Neuronal stem cell (in vitro differentiated cells): ENCODE results near the gene SLC7A6.

Experiments
- DNase-seq: peaks from one replicate; pipeline ENCODE4 v3.0.0-alpha.2; 2013; ENCODE audit warnings: low spot score
- H2AFZ ChIP-seq: one replicate; pipeline ENCODE4 v1.6.1; 2013; ENCODE audit warnings: mild to moderate bottlenecking, low read length, inconsistent platforms
- H2AK5ac ChIP-seq: 2 replicates; pipeline ENCODE4 v1.6.1; 2013; ENCODE audit warnings: low read depth, mild to moderate bottlenecking, inconsistent platforms, low read length, moderate library complexity, mixed read lengths
- H2BK120ac ChIP-seq: 2 replicates; pipeline ENCODE4 v1.6.1; 2013; ENCODE audit warnings: low read depth, mild to moderate bottlenecking, inconsistent platforms, low read length, moderate library complexity, mixed read lengths
- H2BK12ac ChIP-seq: one replicate; pipeline ENCODE4 v1.6.1; 2013; ENCODE audit warnings: low read length, inconsistent platforms
- H2BK15ac ChIP-seq: 2 replicates; pipeline ENCODE4 v1.6.1; 2013; ENCODE audit warnings: mild to moderate bottlenecking, low read length, inconsistent platforms, mixed read lengths
- H2BK5ac ChIP-seq: one replicate; pipeline ENCODE4 v1.6.1; 2013; ENCODE audit warnings: inconsistent platforms, mild to moderate bottlenecking, low read length, moderate library complexity
- H3K14ac ChIP-seq: one replicate; pipeline ENCODE4 v1.6.1; 2013; ENCODE audit warnings: low read length, inconsistent platforms
- H3K18ac ChIP-seq: 2 replicates; pipeline ENCODE4 v1.6.1; 2013; ENCODE audit warnings: low read length, inconsistent platforms
- H3K23ac ChIP-seq: 2 replicates; pipeline ENCODE4 v1.6.1; 2013; ENCODE audit warnings: low read depth, mild to moderate bottlenecking, mixed read lengths, low read length, inconsistent platforms; ENCODE audit not compliant: poor library complexity
- H3K27ac ChIP-seq: replicated peaks from 3 replicates; pipeline ENCODE4 v1.5.1; 2013; ENCODE audit warnings: low read length, inconsistent platforms
- H3K27me3 ChIP-seq, 3 experiments: 2 replicates each; pipeline ENCODE4 v1.6.1; 2013; ENCODE audit warnings: low read length in 3 of 3, mild to moderate bottlenecking in 2 of 3, inconsistent platforms in 1 of 3, low read depth in 1 of 3, mixed read lengths in 1 of 3, moderate library complexity in 1 of 3; ENCODE audit not compliant: control insufficient read depth in 3 of 3, insufficient read depth in 3 of 3
- H3K36me3 ChIP-seq, 2 donors: replicated peaks in 1 of 2; 2 replicates each; pipeline ENCODE4 v1.6.1; 2013; ENCODE audit warnings: low read length in 2 of 2; ENCODE audit not compliant: control insufficient read depth in 2 of 2, insufficient read depth in 2 of 2
- H3K4ac ChIP-seq: 2 replicates; pipeline ENCODE4 v1.6.1; 2013; ENCODE audit warnings: inconsistent platforms, mild to moderate bottlenecking, low read length, moderate library complexity
- H3K4me1 ChIP-seq, 2 donors: 1 replicate in 1 of 2; 2 replicates in 1 of 2; pipeline ENCODE4 v1.6.1; 2013; ENCODE audit warnings: low read length in 2 of 2, low read depth in 1 of 2; ENCODE audit not compliant: control insufficient read depth in 2 of 2, insufficient read depth in 1 of 2
- H3K4me2 ChIP-seq: one replicate; pipeline ENCODE4 v1.6.1; 2013; ENCODE audit warnings: mild to moderate bottlenecking, low read length, inconsistent platforms; ENCODE audit not compliant: insufficient read depth, poor library complexity, severe bottlenecking
- H3K4me3 ChIP-seq, 2 donors: 2 replicates each; pipeline ENCODE4 v1.5.1; 2013; ENCODE audit warnings: low read length in 2 of 2, mild to moderate bottlenecking in 2 of 2, inconsistent platforms in 1 of 2, moderate library complexity in 1 of 2
- H3K79me1 ChIP-seq: one replicate; pipeline ENCODE4 v1.6.1; 2013; ENCODE audit warnings: low read depth, mild to moderate bottlenecking, inconsistent platforms, low read length, moderate library complexity
- H3K9ac ChIP-seq: one replicate; pipeline ENCODE4 v1.6.1; 2013; ENCODE audit warnings: mild to moderate bottlenecking, low read depth, low read length, inconsistent platforms; ENCODE audit not compliant: poor library complexity
- H3K9me3 ChIP-seq, 2 donors: replicated peaks in 1 of 2; 2 replicates each; pipeline versions ENCODE3 to v1.6.1; 2013; ENCODE audit warnings: low read length in 2 of 2, mild to moderate bottlenecking in 2 of 2, inconsistent platforms in 1 of 2, low read depth in 1 of 2, mixed read lengths in 1 of 2, moderate library complexity in 1 of 2; ENCODE audit not compliant: control insufficient read depth in 2 of 2, insufficient read depth in 1 of 2
- H4K8ac ChIP-seq: one replicate; pipeline ENCODE4 v1.6.1; 2013; ENCODE audit warnings: low read depth, mild to moderate bottlenecking, inconsistent platforms, low read length, moderate library complexity
- H4K91ac ChIP-seq: one replicate; pipeline ENCODE4 v1.6.1; 2013; ENCODE audit warnings: low read length, low read depth, mild to moderate bottlenecking, inconsistent platforms; ENCODE audit not compliant: poor library complexity
- WGBS, 2 donors: extraction: QIAGEN DNeasy Blood & Tissue Kit; methylation state at CpG; one replicate each; pipeline ENCODE4 v1.1.7; 2013; ENCODE audit warnings: missing lambda C conversion rate in 2 of 2, mixed read lengths in 1 of 2; ENCODE audit not compliant: insufficient read length in 2 of 2, insufficient replicate concordance in 1 of 2; ENCODE audit errors: extremely low coverage in 2 of 2; 5-methylcytosine and 5-hydroxymethylcytosine counted together

SLC7A6 gene

GRCh38 chr16:68328151-68328859, 64.0 kb downstream of the SLC7A6 start:
- H4K91ac ChIP-seq, result no peak overlapping the region
- no peak overlapping the region for H2BK15ac ChIP-seq
- H3K9me3 ChIP-seq, result no peaks in the 10 kb centered on the region
- no peak overlapping the region for H2BK5ac ChIP-seq
- H2BK120ac ChIP-seq, result no peak overlapping the region
- no peak overlapping the region for H3K23ac ChIP-seq
- no peak overlapping the region for H3K14ac ChIP-seq
- H2BK12ac ChIP-seq, result no peak overlapping the region
- no peak overlapping the region for H3K4me2 ChIP-seq
- no peak overlapping the region for H3K18ac ChIP-seq
- H3K4me3 ChIP-seq, result no peak overlapping the region
- peaks cover 18 to 84% of the 10 kb centered on the region in 2 donors for H3K36me3 ChIP-seq
- H3K27me3 ChIP-seq, result no peaks in the 10 kb centered on the region
- H3K79me1 ChIP-seq, result no peaks in the 10 kb centered on the region
- H3K4ac ChIP-seq, result no peak overlapping the region
- no CpG with 5 or more reads among the region's 13 CpGs for WGBS, 2 donors
- H2AFZ ChIP-seq, result no peak overlapping the region
- H4K8ac ChIP-seq, result no peak overlapping the region
- H3K4me1 ChIP-seq, result peaks cover 0 to 3% of the 10 kb centered on the region in 2 donors
- DNase-seq, result peak; percentile 76
- H3K9ac ChIP-seq, result no peak overlapping the region
- H2AK5ac ChIP-seq, result no peak overlapping the region
- H3K27ac ChIP-seq, result no peak overlapping the region

GRCh38 chr16:68328860-68329390, 64.6 kb downstream of the SLC7A6 start:
- H3K9ac ChIP-seq, result no peak overlapping the region
- no peaks in the 10 kb centered on the region for H3K27me3 ChIP-seq
- H3K4me1 ChIP-seq, result peaks cover 0 to 3% of the 10 kb centered on the region in 2 donors
- no peaks in the 10 kb centered on the region for H3K79me1 ChIP-seq
- H3K9me3 ChIP-seq, result no peaks in the 10 kb centered on the region
- H2BK12ac ChIP-seq, result no peak overlapping the region
- no peak overlapping the region for H3K27ac ChIP-seq
- H3K4me3 ChIP-seq, result no peak overlapping the region
- H2AFZ ChIP-seq, result no peak overlapping the region
- DNase-seq, result no peak
- no peak overlapping the region for H3K14ac ChIP-seq
- no peak overlapping the region for H3K4me2 ChIP-seq
- H3K36me3 ChIP-seq, result peaks cover 17 to 84% of the 10 kb centered on the region in 2 donors
- no peak overlapping the region for H4K91ac ChIP-seq
- no peak overlapping the region for H2BK5ac ChIP-seq
- H3K4ac ChIP-seq, result no peak overlapping the region
- no peak overlapping the region for H2BK15ac ChIP-seq
- H3K18ac ChIP-seq, result no peak overlapping the region
- whole genome bisulfite sequencing, 2 donors, result no CpG with 5 or more reads among the region's 3 CpGs
- H4K8ac ChIP-seq, result no peak overlapping the region
- H2BK120ac ChIP-seq, result no peak overlapping the region
- H3K23ac ChIP-seq, result no peak overlapping the region
- no peak overlapping the region for H2AK5ac ChIP-seq

- Histone ChIP-seq H4K91ac (no peak overlapping the region), H3K14ac (no peak overlapping the region), H3K4ac (no peak overlapping the region), H3K4me1 (peaks cover 0 to 3% of the 10 kb centered on the region in 2 donors), H4K8ac (no peak overlapping the region), H2BK5ac (no peak overlapping the region), H3K9me3 (no peaks in the 10 kb centered on the region), H3K9ac (no peak overlapping the region), H3K27me3 (no peaks in the 10 kb centered on the region), H3K18ac (no peak overlapping the region), H2AK5ac (no peak overlapping the region), H3K4me2 (no peak overlapping the region), H3K36me3 (peaks cover 13 to 80% of the 10 kb centered on the region in 2 donors), H2BK15ac (no peak overlapping the region), H3K27ac (no peak overlapping the region), H3K4me3 (no peak overlapping the region), H2BK120ac (no peak overlapping the region), H2BK12ac (no peak overlapping the region), H3K79me1 (no peaks in the 10 kb centered on the region), H3K23ac (no peak overlapping the region), H2AFZ (no peak overlapping the region)
- no peak for DNase-seq
- no CpG with 5 or more reads among the region's 4 CpGs for WGBS, 2 donors
These were observed 67.6 kb downstream of the SLC7A6 start for GRCh38 chr16:68331879-68332410.

GRCh38 chr16:68332411-68333121, 68.2 kb downstream of the SLC7A6 start:
- Histone ChIP-seq H3K36me3 (peaks cover 18 to 80% of the 10 kb centered on the region in 2 donors), H3K4me3 (no peak overlapping the region), H3K18ac (no peak overlapping the region), H3K23ac (no peak overlapping the region), H2AK5ac (no peak overlapping the region), H3K4ac (no peak overlapping the region), H3K14ac (no peak overlapping the region), H3K79me1 (no peaks in the 10 kb centered on the region), H2BK15ac (no peak overlapping the region), H2BK120ac (no peak overlapping the region), H2BK12ac (no peak overlapping the region), H3K27ac (no peak overlapping the region), H4K91ac (no peak overlapping the region), H3K4me2 (no peak overlapping the region), H3K9ac (no peak overlapping the region), H3K4me1 (peaks cover 0 to 3% of the 10 kb centered on the region in 2 donors), H2AFZ (no peak overlapping the region), H2BK5ac (no peak overlapping the region), H3K9me3 (no peaks in the 10 kb centered on the region), H4K8ac (no peak overlapping the region), H3K27me3 (no peaks in the 10 kb centered on the region)
- WGBS, 2 donors, result no CpG with 5 or more reads among the region's 7 CpGs
- DNase-seq, result no peak
